VCaP (cell line): ENCODE results near the gene IFI44L.

Source experiments
- H3K27ac ChIP-seq: fragments of 450-650 bp; 2 replicates; pipeline ENCODE4 v1.5.1; 2017
- TF ChIP-seq, protein P1 (sequence below): fragments of 450-650 bp; conservative IDR thresholded peaks from 2 replicates; pipeline ENCODE4 v1.5.1; 2017; ENCODE audit warnings: mild to moderate bottlenecking, moderate library complexity

Gene IFI44L

DNA sequence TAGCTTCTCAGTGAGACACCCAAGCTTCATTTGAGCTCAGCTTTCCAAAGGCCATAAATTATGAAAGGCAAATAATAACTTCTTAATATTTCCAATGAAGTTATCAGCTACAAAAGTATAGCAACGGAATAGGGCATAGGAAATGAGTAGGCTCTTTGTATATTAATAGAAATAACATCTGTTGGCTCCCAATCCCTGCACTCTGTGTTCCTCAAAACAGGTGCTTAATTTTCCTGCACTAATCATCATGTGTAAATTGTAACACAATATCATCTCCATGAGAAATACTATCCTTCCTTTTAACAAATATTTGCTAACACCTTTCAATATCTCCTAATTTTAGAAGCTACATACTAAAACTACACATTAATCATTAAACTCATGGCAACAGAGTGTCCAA is 19.2 kb upstream of the IFI44L start:
- peak overlapping the region; percentile 45 for H3K27ac ChIP-seq

DNA sequence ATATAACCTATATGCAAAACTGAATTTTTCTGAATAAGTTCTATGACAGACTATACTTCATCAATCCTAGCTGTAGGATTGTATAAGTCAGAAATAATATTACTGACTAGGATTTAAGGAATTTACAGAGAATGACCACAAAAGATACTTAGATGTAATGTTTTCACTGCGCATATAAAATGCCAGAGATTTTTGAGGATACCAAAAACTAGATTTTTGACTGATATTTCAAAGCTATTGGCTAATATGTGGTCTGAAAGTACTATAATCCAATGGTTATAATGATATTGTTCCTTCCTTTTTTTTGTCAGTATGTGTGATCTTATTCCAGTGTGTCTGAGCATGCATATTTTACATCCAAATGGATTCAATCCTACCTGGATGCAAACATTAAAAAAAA is 17.0 kb upstream of the IFI44L start:
- no peak overlapping the region for H3K27ac ChIP-seq
- TF ChIP-seq, protein P1, sequence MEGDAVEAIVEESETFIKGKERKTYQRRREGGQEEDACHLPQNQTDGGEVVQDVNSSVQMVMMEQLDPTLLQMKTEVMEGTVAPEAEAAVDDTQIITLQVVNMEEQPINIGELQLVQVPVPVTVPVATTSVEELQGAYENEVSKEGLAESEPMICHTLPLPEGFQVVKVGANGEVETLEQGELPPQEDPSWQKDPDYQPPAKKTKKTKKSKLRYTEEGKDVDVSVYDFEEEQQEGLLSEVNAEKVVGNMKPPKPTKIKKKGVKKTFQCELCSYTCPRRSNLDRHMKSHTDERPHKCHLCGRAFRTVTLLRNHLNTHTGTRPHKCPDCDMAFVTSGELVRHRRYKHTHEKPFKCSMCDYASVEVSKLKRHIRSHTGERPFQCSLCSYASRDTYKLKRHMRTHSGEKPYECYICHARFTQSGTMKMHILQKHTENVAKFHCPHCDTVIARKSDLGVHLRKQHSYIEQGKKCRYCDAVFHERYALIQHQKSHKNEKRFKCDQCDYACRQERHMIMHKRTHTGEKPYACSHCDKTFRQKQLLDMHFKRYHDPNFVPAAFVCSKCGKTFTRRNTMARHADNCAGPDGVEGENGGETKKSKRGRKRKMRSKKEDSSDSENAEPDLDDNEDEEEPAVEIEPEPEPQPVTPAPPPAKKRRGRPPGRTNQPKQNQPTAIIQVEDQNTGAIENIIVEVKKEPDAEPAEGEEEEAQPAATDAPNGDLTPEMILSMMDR, result no peak

More for the DNA sequence above, 19.2 kb upstream of the IFI44L start:
- TF ChIP-seq, protein P1, result no peak

DNA sequence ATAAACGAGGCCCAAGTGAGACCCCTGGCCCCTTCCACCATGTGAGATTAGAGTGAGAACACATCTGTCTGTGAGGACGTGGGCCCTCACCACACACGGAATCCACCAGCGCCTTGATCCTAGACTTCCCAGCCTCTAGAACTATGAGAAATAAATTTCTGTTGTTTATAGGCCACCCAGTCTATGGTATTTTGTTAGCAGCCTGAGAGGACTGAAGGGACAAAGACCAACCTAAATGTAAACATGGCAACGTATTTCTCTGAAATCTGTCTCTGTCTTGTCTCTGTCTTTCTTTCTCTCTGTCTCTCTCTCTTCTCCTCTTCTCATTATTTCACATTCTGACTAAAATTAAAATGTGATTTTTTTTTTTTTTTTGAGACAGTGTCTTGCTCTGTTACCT is 15.6 kb upstream of the IFI44L start:
- no peak overlapping the region for H3K27ac ChIP-seq
- TF ChIP-seq, protein P1, result no peak

DNA sequence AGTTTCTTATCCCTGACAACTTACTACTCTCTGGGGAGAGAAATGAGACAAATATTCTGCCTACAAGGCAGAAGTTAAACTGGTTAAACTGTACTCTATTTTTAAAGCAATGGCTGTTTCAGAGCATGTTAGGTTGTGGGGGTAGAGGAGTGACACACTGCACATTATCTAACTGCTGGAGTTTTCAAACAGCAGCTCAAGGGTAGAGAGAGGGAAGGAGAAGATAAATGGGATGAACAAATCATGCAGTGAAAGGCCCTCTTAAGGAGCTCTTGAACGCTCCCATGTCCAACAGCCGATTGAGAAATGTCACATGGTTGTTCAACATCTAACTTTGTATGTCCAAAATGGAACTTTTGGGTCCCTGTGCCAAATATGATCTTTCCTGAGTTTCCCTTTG is 14.0 kb upstream of the IFI44L start:
- TF ChIP-seq, protein P1, result no peak
- peak overlapping the region; percentile 46 for H3K27ac ChIP-seq

DNA sequence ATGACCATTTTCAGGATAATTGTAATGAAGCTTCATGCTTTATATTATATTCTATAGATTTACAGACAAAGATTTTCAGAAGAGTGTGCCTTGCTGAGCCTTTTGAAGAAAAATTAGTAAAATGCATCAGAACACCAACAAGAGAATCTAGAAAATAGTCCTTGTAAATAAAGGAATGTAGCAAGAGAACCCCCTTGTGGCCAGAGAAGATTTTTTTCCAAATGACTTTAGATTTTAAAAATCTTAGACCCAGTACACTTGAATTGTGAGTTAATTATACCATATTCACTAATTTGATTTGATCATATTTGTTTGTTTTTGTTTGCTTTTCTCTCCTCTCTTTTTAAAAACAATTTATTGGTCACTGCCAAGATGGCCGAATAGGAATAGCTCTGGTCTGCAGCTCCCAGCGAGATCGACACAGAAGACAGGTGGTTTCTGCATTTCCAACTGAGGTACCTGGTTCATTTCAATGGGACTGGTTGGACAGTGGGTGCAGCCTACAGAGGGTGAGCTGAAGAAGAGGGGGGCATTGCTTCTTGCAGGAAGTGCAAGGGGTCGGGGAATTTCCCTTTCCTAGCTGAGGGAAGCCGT is 12.8 kb upstream of the IFI44L start:
- TF ChIP-seq, protein P1, result peak; percentile 80
- H3K27ac ChIP-seq, result peak overlapping the region; percentile 46

DNA sequence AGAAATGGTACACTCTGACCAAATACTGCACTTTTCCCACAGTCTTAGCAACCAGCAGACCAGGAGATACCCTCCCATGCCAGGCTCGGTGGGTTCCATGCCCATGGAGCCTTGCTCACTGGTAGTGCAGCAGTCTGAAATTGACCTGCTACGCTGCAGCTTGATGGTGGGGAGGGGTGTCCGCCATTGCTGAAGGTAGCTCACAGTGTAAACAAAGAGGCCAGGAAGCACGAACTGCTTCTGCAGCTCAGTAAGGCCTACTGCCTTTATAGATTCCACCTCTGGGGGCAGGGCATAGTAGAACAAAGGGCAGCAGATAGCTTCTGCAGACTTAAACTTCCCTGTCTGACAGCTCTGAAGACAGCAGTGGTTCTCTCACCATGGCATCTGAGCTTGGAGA is 12.3 kb upstream of the IFI44L start:
- TF ChIP-seq, protein P1, result no peak
- peak overlapping the region; percentile 10; the same call in 1 of the 2 replicates for H3K27ac ChIP-seq

DNA sequence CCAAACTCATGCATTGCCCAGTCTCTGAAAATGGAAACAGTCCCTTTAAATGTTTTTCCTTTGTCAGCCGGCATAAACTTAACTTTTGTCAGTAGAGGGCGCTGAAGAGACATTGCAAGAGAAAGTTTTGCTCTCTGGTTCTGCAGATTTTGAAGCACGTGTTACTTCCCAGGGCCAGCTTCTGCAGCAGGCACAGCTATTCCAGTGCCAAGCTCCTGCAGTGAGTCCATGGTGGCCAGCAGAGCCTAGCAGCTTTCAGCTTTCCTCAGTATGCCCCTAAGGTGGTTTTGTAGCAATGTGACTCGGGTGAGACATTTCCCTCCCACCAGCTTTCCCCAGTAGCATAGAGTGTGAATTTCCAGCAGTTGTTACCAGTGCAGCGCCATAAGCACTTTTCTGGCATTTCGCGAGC is 2.6 kb upstream of the IFI44L start:
- peak overlapping the region; percentile 29; the same call in 1 of the 2 replicates for H3K27ac ChIP-seq

More for the DNA sequence above, 2.6 kb upstream of the IFI44L start:
- TF ChIP-seq, protein P1, result peak; percentile 93
